Lung (tissue), 12 donors: ENCODE results near the gene HIRA. TPM values are rescaled to one million over a fixed set of nuclear protein-coding genes. Genes with fewer than 3 reads are reported as not detected.

ENCODE experiments used
- ATAC-seq: fragments of 200-7000 bp; cut with Tn5 transposase; one replicate; pipeline ENCODE4 v1.9.1; 2020; ENCODE audit warnings: moderate number of reproducible peaks; ENCODE audit not compliant: insufficient read depth, low FRiP score
- DNase-seq, 3 donors: peaks; one replicate each; pipeline ENCODE4 v3.0.0-alpha.2; 2013 to 2017
- H3K27ac ChIP-seq, 2 donors: one replicate each; pipeline ENCODE4 v1.5.1; 2013; ENCODE audit warnings: mild to moderate bottlenecking in 2 of 2, moderate library complexity in 2 of 2, control low read depth in 1 of 2, inconsistent platforms in 1 of 2, low read depth in 1 of 2, low read length in 1 of 2
- H3K27me3 ChIP-seq, 3 donors: one replicate each; pipeline ENCODE4 v1.5.1; 2013; ENCODE audit warnings: low read length in 2 of 3; ENCODE audit not compliant: control insufficient read depth in 3 of 3, insufficient read depth in 3 of 3
- H3K36me3 ChIP-seq, 4 donors: one replicate each; pipeline ENCODE4 v1.5.1; 2013; ENCODE audit warnings: low read length in 4 of 4, mild to moderate bottlenecking in 1 of 4, moderate library complexity in 1 of 4; ENCODE audit not compliant: control insufficient read depth in 4 of 4, insufficient read depth in 4 of 4
- H3K4me1 ChIP-seq, 5 donors: one replicate each; pipeline ENCODE4 v1.5.1; 2013; ENCODE audit warnings: low read length in 5 of 5, mild to moderate bottlenecking in 2 of 5, moderate library complexity in 1 of 5; ENCODE audit not compliant: control insufficient read depth in 5 of 5, insufficient read depth in 5 of 5
- H3K4me3 ChIP-seq: one replicate; pipeline ENCODE4 v1.5.1; 2013; ENCODE audit warnings: mild to moderate bottlenecking, control low read depth, moderate library complexity
- H3K9ac ChIP-seq, 2 donors: one replicate each; pipeline ENCODE4 v1.5.1; 2013; ENCODE audit warnings: low read length in 2 of 2, control low read depth in 1 of 2; ENCODE audit not compliant: insufficient read depth in 1 of 2
- H3K9me3 ChIP-seq, 4 donors: one replicate each; pipeline ENCODE4 v1.5.1; 2013; ENCODE audit warnings: low read length in 3 of 4, mild to moderate bottlenecking in 1 of 4, moderate library complexity in 1 of 4; ENCODE audit not compliant: control insufficient read depth in 4 of 4, insufficient read depth in 3 of 4
- WGBS, 2 donors: extraction: QIAGEN DNeasy Blood & Tissue Kit; methylation state at CpG; one replicate each; pipeline ENCODE4 v1.1.7; 2013; 5-methylcytosine and 5-hydroxymethylcytosine counted together
- polyA plus RNA-seq, 2 donors: library from polyadenylated mRNA; stranded (reverse); fragments of 200-250 nt; gene quantifications; one replicate each; pipeline ENCODE4 v1.2.1, GENCODE V29; 2013
- total RNA-seq, 2 donors: library from RNA; depleted of rRNA in 1 of 2; stranded (reverse); fragments of >200 nt in 1 of 2; gene quantifications; one replicate each; pipeline ENCODE4 v1.2.1, GENCODE V29; 2014 to 2021
- TF ChIP-seq, protein P1 (sequence below): IDR thresholded peaks from 2 replicates; pipeline ENCODE4 v1.5.1; 2012; ENCODE audit warnings: mild to moderate bottlenecking; ENCODE audit errors: control extremely low read depth, extremely low read depth
- donor health status: control.
- donor health status: control.
- donor health status: Bipolar disorder and iron deficiency.
- donor health status: healthy.
- donor health status: DM: yes; HTN: yes; CAD: no.

The HIRA gene
- total and polyA plus RNA-seq, 4 donors, result 7.5 to 27.2 (median 17.3) TPM

DNA sequence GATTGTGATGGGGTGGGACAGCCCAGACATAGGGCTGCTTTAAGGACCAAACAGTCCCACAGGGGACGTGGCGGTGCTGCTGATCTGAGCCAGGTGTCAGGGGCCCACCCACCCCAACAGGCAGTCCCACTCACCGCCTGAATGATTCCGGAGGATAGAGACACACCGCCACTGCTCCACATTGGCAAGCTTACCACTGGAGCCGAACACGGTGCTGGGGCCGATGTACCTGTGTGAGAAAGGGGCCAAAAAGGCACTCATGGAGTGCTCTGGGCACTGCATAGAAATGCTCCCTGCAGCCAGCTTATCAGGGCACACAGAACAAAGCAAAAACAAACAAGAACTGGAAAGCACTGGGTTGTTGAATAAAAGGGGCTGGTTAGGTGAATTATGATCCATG is 25.9 kb downstream of the HIRA start:
- no peaks in the 10 kb centered on the region for H3K9me3 ChIP-seq
- no peak overlapping the region for H3K9ac ChIP-seq
- ATAC-seq (no peak), DNase-seq (no peak)
- H3K4me3 ChIP-seq, result no peak overlapping the region
- TF ChIP-seq, protein P1, sequence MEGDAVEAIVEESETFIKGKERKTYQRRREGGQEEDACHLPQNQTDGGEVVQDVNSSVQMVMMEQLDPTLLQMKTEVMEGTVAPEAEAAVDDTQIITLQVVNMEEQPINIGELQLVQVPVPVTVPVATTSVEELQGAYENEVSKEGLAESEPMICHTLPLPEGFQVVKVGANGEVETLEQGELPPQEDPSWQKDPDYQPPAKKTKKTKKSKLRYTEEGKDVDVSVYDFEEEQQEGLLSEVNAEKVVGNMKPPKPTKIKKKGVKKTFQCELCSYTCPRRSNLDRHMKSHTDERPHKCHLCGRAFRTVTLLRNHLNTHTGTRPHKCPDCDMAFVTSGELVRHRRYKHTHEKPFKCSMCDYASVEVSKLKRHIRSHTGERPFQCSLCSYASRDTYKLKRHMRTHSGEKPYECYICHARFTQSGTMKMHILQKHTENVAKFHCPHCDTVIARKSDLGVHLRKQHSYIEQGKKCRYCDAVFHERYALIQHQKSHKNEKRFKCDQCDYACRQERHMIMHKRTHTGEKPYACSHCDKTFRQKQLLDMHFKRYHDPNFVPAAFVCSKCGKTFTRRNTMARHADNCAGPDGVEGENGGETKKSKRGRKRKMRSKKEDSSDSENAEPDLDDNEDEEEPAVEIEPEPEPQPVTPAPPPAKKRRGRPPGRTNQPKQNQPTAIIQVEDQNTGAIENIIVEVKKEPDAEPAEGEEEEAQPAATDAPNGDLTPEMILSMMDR, result no peak
- H3K4me1 ChIP-seq, result peaks cover 0 to 5% (median 0%) of the 10 kb centered on the region in 5 donors
- no peaks in the 10 kb centered on the region for H3K27me3 ChIP-seq
- peaks cover 4 to 40% (median 10%) of the 10 kb centered on the region in 4 donors for H3K36me3 ChIP-seq
- no peak overlapping the region for H3K27ac ChIP-seq
- 95 to 96% methylated on average over 8 of the region's 8 CpGs for WGBS, 2 donors

DNA sequence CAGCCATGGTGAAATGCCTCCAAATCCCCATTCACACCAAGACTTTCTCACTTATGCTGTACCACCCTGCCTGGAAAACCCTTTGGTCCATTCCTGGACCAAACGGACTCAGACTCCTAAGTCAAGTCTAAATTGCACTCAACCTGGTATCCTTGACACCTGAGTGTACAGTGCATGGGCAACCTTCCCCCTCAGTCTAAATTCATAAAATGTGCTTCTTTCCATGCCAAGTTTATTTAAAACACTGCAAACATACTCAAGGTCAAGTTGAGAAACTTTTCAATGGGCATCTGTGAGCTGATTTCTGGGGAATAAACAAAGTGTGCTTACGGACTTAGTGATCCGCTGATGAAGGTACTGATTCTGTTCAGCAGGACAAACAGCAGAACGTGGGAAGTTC is 26.4 kb downstream of the HIRA start:
- ATAC-seq (no peak), DNase-seq (no peak)
- Histone ChIP-seq H3K9ac (no peak overlapping the region), H3K4me1 (peaks cover 0 to 5% (median 0%) of the 10 kb centered on the region in 5 donors), H3K4me3 (no peak overlapping the region), H3K36me3 (peaks cover 4 to 41% (median 11%) of the 10 kb centered on the region in 4 donors), H3K27me3 (no peaks in the 10 kb centered on the region), H3K9me3 (no peaks in the 10 kb centered on the region), H3K27ac (no peak overlapping the region)
- 88 to 93% methylated on average over 4 of the region's 4 CpGs for WGBS, 2 donors
- TF ChIP-seq, protein P1, result no peak

DNA sequence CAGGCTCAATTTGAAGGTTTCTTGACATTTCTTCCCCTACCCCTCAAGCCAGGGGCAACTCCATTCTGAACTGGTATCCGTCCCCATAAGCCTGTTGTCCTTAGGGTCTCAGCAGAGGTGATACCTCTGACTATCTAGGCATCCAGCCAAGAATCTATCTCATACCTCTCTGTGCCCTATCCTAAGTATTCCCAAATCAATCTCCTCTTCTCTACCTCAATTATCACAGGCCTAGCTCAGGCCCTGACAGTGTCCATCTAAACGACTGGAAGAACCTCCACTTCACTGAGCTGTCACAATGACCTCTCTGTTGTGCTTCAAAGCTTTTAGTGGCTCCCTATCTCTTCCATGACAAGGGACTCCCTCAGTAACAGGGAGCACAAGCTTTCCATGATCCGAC is 26.9 kb downstream of the HIRA start:
- DNase-seq (no peak), ATAC-seq (no peak)
- H3K9me3 ChIP-seq, result no peaks in the 10 kb centered on the region
- TF ChIP-seq, protein P1, result no peak
- H3K27me3 ChIP-seq, result no peaks in the 10 kb centered on the region
- H3K36me3 ChIP-seq, result peaks cover 4 to 38% (median 11%) of the 10 kb centered on the region in 4 donors
- H3K9ac ChIP-seq, result no peak overlapping the region
- H3K4me3 ChIP-seq, result no peak overlapping the region
- 96 to 97% methylated on average over 3 of the region's 3 CpGs for WGBS, 2 donors
- peaks cover 0 to 5% (median 0%) of the 10 kb centered on the region in 5 donors for H3K4me1 ChIP-seq
- no peak overlapping the region for H3K27ac ChIP-seq

DNA sequence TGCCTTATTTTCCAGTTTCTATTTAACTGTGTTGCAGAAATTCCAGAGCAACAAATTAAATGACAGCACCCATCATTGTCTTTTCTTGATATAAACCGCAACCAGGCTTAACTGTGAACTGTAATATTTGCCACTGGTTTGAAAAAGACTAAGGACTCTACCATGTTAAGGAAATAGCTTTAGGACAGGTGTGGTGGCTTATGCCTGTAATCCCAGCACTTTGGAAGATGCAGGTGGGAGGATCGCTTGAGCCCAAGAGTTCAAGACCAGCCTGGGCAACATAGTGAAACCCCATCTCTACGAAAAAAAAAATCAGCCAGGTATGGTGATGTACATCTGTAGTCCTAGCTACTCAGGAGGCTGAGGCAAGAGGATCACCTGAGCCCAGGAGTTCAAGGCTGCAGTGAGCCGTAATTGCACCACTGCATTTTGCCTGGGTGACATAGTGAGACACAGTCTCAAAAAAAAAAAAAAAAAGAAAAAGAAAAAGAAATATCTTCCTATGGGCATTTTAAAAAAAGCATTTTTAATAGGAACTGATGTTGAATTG is 28.8 kb downstream of the HIRA start:
- Histone ChIP-seq H3K27me3 (no peaks in the 10 kb centered on the region), H3K4me3 (no peak overlapping the region), H3K4me1 (peaks cover 0 to 5% (median 0%) of the 10 kb centered on the region in 5 donors), H3K36me3 (peaks cover 4 to 35% (median 11%) of the 10 kb centered on the region in 4 donors), H3K27ac (no peak overlapping the region), H3K9ac (no peak overlapping the region), H3K9me3 (no peaks in the 10 kb centered on the region)
- TF ChIP-seq, protein P1, result no peak
- DNase-seq, result no peak
- WGBS, 2 donors, result 97 to 99% methylated on average over 4 of the region's 4 CpGs
- no peak for ATAC-seq
